Thoracic aorta endothelial cell (primary cell): ENCODE data around the gene TBC1D30. TPM values are rescaled to one million over a fixed set of nuclear protein-coding genes. Genes with fewer than 3 reads are reported as not detected.

Experiments used
- total RNA-seq: library from RNA; depleted of rRNA; stranded (reverse); fragments of >200 nt; gene quantifications from 2 replicates; pipeline ENCODE4 v1.2.3, GENCODE V29; 2012

Gene TBC1D30
- 20.1 and 29.1 TPM in 2 replicates for total RNA-seq

GRCh38 chr12:64824500-64825142, at the start of gene TBC1D30:
TSS of gene TBC1D30 (plus strand) at chr12:64824647. CDS start at chr12:64824880, 233 bp downstream.

Other genes with a start within 250 kb of the TBC1D30 start
- 56.8 and 64.5 TPM in 2 replicates for gene RASSF3, start 214.2 kb upstream of the TBC1D30 start, total RNA-seq
- gene GNS, start 65.2 kb upstream of the TBC1D30 start, total RNA-seq = 238 and 248 TPM in 2 replicates